C4-2B (cell line): Measurements from ENCODE around the gene GPR148.

Source experiments
- CTCF ChIP-seq: fragments of 450-650 bp; conservative IDR thresholded peaks from 2 replicates; pipeline ENCODE4 v1.5.1; 2017; ENCODE audit warnings: mild to moderate bottlenecking
- ZFX ChIP-seq: fragments of 450-650 bp; IDR thresholded peaks from 2 replicates; pipeline ENCODE4 v1.6.1; 2017

GRCh38 chr2:130760754-130761751 is 32.2 kb downstream of the GPR148 start:
- no peak for TF ChIP-seq CTCF
- TF ChIP-seq ZFX: no peak
